Daoy (cell line): ENCODE data around the gene NEUROD2. TPM values are rescaled to one million over a fixed set of nuclear protein-coding genes. Genes with fewer than 3 reads are reported as not detected.

Experiments used
- DNase-seq: peaks from one replicate; pipeline ENCODE4 v3.0.0-alpha.2; 2015; ENCODE audit warnings: low read depth
- total RNA-seq: library from RNA; depleted of rRNA; stranded (reverse); fragments of >200 nt; shearing (Covaris generic); gene quantifications from 2 replicates; pipeline ENCODE4 v1.2.3, GENCODE V29; 2014; rRNA removed

The NEUROD2 gene
- total RNA-seq, 1 experiment from 2014 or later = not detected

- DNase-seq = no peak
These were observed 27.6 kb downstream of the NEUROD2 start for GRCh38 chr17:39580082-39580468.

GRCh38 chr17:39579318-39580081 is 28.2 kb downstream of the NEUROD2 start:
- no peak for DNase-seq

GRCh38 chr17:39578272-39578671 is 29.4 kb downstream of the NEUROD2 start:
- DNase-seq = no peak

GRCh38 chr17:39576187-39576586 is 31.5 kb downstream of the NEUROD2 start:
- DNase-seq = peak; percentile 22

GRCh38 chr17:39573447-39574298 is 34.0 kb downstream of the NEUROD2 start:
- peak; percentile 62 for DNase-seq

GRCh38 chr17:39572121-39572520 is 35.6 kb downstream of the NEUROD2 start:
- DNase-seq = no peak

GRCh38 chr17:39569126-39569525 is 38.6 kb downstream of the NEUROD2 start:
- DNase-seq = no peak

- DNase-seq = no peak
These were observed 39.0 kb downstream of the NEUROD2 start for GRCh38 chr17:39568702-39569101.

GRCh38 chr17:39566094-39566850 is 41.4 kb downstream of the NEUROD2 start:
- no peak for DNase-seq

GRCh38 chr17:39564211-39564848 is 43.4 kb downstream of the NEUROD2 start:
- DNase-seq = no peak

- no peak for DNase-seq
These were observed 44.2 kb downstream of the NEUROD2 start for GRCh38 chr17:39563476-39563875.

GRCh38 chr17:39562976-39563375 is 44.7 kb downstream of the NEUROD2 start:
- DNase-seq = no peak

- DNase-seq = no peak
These were observed 45.3 kb downstream of the NEUROD2 start for GRCh38 chr17:39562395-39562794.

GRCh38 chr17:39556423-39556822 is 51.3 kb downstream of the NEUROD2 start:
- DNase-seq = no peak

GRCh38 chr17:39555368-39555767 is 52.4 kb downstream of the NEUROD2 start:
- DNase-seq = no peak

Other genes starting within 250 kb of the NEUROD2 start
- gene FBXL20, start 206.3 kb downstream of the NEUROD2 start, total RNA-seq = 2.1 and 8.2 TPM in 2 replicates
- gene MED1, start 156.7 kb downstream of the NEUROD2 start, total RNA-seq = 8.4 and 9.5 TPM in 2 replicates
- gene CDK12, start 146.4 kb downstream of the NEUROD2 start, total RNA-seq = 16.2 and 19.1 TPM in 2 replicates
- not detected in 2 replicates for gene PPP1R1B, start 19.0 kb upstream of the NEUROD2 start, total RNA-seq
- gene STARD3, start 29.2 kb upstream of the NEUROD2 start, total RNA-seq = 10.5 and 27.0 TPM in 2 replicates
- gene TCAP, start 57.4 kb upstream of the NEUROD2 start, total RNA-seq = not detected in 2 replicates
- gene PNMT, start 60.5 kb upstream of the NEUROD2 start, total RNA-seq = 0.18 TPM in 1 of 2 replicates, not detected in the other
- 5.1 and 10.0 TPM in 2 replicates for gene PGAP3, start 80.1 kb upstream of the NEUROD2 start, total RNA-seq
- 6.8 and 13.2 TPM in 2 replicates for gene ERBB2, start 92.1 kb upstream of the NEUROD2 start, total RNA-seq
- gene MIEN1, start 122.6 kb upstream of the NEUROD2 start, total RNA-seq = 35.8 and 41.9 TPM in 2 replicates
- 0.11 and 0.15 TPM in 2 replicates for gene GRB7, start 130.0 kb upstream of the NEUROD2 start, total RNA-seq